Stimulated activated CD8-positive, alpha-beta memory T cell treated with anti-CD3 and anti-CD28 coated beads, Interleukin-15, amount 100 ng/mL, for 1 hour (primary cell): ENCODE results near the gene CDCA3.
"Not testable (repeated sequence)": the region's sequence is repeated elsewhere in the genome, so short reads cannot be mapped to it uniquely, and the experiment has no call there.

Source experiments
- DNase-seq: peaks from one replicate; pipeline ENCODE4 v3.0.0-alpha.2; 2020; ENCODE audit warnings: low read depth

Gene CDCA3

GRCh38 chr12:6872073-6873048 is 21.3 kb upstream of the CDCA3 start:
- peak; percentile 76 for DNase-seq

GRCh38 chr12:6871052-6871957 is 20.2 kb upstream of the CDCA3 start:
- DNase-seq: no peak

- not testable (repeated sequence) for DNase-seq
Measured at GRCh38 chr12:6870304-6870703, 19.2 kb upstream of the CDCA3 start.

GRCh38 chr12:6869049-6870021 is 18.2 kb upstream of the CDCA3 start:
- DNase-seq: peak; percentile 82

DNA sequence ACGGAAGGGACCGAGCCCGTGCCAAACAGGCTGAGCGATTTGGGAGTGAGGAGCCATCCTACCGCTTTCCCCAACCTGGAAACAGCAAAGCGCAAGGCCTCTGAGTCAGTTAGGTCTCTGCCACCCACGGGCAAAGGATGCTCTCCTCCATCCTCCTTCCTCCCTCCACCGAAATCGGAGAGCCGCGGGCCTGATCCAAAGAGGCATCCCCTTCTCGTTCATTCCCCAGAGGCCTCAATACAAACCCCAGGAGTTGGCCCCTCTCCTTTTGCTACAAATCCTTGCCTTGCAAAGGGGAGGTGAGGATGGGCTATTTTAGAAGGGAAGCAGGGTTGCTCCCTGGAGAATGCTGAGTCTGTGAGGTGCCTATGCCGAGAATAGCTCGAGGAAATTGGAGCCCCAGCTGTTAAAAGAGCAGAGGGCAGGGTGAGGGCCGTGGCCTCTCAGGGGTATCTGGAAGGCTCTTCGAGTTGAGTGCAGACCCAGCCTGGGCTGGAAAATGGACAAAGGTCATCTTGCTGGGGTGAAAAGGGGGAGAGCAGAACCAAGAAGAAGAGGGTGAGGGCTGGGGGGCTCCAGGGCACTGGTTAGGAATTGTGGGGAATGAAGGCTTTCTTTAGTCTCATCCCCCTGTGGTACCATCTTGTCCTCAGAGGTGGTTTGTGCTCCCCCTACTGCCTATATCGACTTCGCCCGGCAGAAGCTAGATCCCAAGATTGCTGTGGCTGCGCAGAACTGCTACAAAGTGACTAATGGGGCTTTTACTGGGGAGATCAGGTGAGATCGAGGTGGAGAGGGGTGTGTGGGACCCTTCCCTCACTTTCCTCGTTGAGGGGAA is 17.3 kb upstream of the CDCA3 start:
- DNase-seq: no peak

DNA sequence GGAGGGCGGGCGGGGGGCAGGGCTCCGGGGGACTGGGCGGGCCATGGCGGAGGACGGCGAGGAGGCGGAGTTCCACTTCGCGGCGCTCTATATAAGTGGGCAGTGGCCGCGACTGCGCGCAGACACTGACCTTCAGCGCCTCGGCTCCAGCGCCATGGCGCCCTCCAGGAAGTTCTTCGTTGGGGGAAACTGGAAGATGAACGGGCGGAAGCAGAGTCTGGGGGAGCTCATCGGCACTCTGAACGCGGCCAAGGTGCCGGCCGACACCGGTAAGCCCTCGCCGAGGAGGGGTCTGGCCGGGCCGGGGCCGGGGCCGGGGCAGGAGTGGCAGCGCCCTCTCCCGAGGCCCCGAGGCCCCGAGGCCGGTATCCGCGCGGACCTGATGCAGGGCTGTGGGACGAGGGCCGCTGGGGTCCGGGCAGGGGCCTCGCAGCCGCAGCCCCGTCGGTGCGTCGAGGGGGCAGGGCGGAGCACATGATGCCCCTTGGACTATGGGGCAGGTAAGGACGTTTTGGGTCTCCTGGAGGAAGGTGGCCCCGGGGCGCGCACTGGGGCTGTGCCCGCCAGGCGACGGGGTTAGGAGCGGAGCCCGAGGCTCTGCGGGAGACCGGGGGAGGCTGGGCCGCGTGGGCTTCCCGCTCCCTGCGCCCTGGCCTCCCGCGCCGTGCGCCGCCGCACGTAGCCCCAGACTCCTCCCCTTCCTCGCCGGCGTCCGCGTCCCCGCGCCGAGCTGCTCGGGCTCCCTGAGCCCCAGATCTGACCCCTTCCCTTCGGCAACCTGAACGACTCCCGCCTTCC is 16.5 kb upstream of the CDCA3 start, which contains the start of gene TPI1:
Gene TPI1, plus strand, starts transcription at position 119 of the 798 bp plus-strand sequence. Its CDS starts 36 bp downstream, at position 155.
- DNase-seq: peak; percentile 61

GRCh38 chr12:6866920-6867412 is 15.9 kb upstream of the CDCA3 start:
- DNase-seq: no peak

GRCh38 chr12:6866163-6866919 is 15.3 kb upstream of the CDCA3 start:
- no peak for DNase-seq

- not testable (repeated sequence) for DNase-seq
Measured at GRCh38 chr12:6865307-6865706, 14.2 kb upstream of the CDCA3 start.

GRCh38 chr12:6863586-6864321 is 12.7 kb upstream of the CDCA3 start:
- no peak for DNase-seq

DNA sequence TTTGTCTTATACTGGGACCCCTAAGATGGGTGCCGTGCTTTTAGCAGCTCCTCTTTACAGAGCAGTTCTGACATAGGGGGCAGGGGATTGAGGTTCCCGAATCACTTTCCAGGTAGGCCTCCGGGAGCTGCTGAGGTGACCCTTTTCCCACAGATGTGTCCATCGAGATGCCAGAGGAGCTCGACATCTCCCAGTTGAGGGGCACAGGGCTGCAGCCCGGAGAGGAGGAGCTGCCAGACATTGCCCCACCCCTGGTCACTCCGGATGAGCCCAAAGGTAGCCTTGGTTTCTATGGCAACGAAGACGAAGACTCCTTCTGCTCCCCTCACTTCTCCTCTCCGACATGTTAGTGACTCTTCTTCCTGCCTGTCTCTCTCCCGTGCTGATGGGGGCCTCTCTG is 11.9 kb upstream of the CDCA3 start:
- DNase-seq: no peak

- no peak for DNase-seq
Measured at GRCh38 chr12:6861391-6861790, 10.3 kb upstream of the CDCA3 start.

DNA sequence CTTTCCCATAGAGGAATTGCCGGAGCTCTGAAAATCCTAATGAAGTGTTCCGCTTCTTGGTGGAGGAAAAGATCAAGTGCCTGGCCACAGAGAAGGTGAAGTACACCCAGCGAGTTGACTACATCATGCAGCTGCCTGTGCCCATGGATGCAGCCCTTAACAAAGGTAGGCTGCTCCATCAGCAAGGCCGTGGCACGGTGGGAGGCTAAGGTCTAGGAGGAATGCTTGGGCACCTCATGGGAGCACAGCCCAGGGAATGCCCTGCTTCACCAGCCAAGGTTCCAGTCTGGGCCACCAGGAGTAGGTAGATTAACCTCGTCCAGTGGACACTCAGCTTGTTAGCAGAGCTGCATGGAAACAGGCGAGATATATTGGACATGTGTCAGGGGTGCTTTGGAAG is 9.9 kb upstream of the CDCA3 start:
- no peak for DNase-seq

- DNase-seq: no peak
Measured at GRCh38 chr12:6860116-6860515, 9.0 kb upstream of the CDCA3 start.

DNA sequence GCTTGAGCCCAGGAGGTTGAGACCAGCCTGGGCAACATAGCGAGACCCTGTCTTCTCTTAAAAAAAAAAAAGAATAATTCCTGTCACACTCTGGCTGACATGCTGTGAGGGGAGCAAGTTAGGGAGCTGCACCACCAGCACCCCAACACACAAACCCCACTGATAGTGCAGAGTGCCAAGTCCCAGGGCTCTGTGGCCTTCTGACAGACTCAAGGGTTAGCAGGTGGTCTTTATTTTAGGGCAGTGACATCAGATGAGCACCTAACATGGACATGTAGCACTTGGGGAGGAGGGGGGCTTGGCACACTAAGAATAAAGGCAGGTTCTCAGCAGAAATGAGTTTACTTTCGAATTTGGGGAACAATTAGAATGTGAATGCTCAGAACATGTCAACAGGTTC is 7.7 kb upstream of the CDCA3 start:
- no peak for DNase-seq

DNA sequence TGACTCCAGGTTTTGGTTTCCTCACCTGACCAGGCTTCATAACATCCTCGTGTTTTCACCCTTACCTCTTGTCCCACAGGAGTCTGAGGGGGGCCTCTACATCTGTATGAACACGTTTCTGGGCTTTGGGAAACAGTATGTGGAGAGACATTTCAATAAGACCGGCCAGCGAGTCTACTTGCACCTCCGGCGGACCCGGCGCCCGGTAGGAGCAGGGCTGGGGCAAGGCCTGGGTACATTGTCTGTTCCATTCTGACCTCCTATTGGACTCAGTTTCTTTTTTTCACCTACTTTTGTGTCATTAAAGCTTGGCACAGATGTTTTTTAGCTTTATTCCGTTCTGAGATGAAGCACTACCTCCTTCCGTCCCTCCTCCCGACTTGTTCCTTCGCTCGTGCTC is 4.2 kb upstream of the CDCA3 start:
- DNase-seq: no peak

DNA sequence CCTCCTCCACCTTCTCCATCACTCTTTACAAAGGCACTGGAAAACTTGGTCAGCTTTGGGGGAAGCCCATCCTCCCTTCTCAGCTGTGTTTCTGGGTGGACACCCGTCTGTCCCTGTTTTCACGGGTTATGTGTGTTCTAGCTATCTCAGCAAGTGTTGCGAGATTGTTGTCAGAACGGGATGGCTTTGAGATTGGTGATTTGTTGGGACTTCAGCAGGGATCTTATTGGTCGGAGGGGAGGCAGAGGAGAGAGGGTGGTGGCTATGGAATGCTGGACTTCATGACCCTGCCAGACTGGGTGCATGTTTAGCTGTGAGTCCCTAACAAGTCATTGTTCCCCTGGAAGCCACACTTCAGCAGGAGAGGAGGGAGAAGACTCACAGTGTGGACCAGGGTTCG is 3.0 kb upstream of the CDCA3 start:
- no peak for DNase-seq

DNA sequence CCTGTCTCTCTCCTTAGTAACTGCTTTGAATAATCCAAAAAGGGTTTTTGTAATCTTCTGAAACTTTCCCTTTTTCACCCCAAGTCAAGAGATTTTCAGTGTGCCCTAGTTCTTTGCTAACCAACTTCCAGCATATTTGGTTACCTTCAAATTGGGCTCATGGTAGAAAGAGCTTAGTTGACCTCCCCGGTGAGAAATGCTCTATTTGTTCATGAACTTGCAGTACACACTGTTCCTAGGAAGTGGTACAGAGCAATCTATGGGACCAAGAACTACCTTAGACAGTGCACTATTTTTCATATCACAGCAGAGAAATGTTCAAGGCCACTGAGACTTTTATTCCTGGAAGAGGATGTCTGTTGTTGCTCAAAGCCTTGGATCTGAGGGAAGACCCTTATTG is 2.5 kb upstream of the CDCA3 start:
- DNase-seq: no peak
